HG02588 (cell line): ENCODE results near the gene HERC4.
"Not testable (repeated sequence)": the region's sequence is repeated elsewhere in the genome, so short reads cannot be mapped to it uniquely, and the experiment has no call there.

Source experiments
- ATAC-seq: cut with Tn5 transposase; IDR thresholded peaks from one replicate; pipeline ENCODE4 v1.9.1; 2021; ENCODE audit warnings: mild to moderate bottlenecking, moderate library complexity; ENCODE audit not compliant: unreplicated experiment

HERC4 gene

DNA sequence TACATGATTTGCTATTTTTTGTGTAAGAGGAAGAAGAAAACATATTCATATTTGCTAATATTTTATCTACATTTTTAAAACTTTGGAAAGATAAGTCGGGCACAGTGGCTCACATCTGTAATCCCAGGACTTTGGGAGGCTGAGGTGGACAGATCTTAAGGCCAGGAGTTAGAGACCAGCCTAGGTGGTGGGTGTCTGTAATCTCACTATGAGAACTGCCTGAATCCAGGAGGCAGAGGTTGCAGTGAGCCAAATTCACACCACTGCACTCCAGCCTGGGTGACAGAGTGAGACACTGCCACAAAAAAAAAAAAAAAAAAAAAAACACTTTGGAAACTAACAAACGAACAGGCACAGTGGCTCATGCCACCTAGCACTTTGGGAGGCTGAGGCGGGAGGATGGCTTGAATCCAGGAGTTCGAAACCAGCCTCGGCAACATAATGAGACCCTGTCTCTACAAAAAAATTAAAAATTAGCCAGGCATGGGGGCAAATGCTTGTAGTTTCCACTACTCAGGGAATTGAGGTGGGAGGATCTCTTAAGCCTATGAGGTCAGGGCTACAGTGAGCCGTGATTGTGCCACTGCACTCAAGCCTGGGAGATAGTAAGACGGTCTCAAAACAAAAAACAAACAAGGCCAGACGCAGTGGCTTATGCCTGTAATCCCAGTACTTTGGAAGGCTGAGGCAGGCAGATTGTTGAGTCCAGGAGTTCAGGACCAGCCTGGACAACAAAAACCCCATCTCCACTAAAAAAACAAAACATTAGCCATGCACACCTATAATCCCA lies 25.6 kb downstream of the HERC4 start:
- no peak for ATAC-seq

DNA sequence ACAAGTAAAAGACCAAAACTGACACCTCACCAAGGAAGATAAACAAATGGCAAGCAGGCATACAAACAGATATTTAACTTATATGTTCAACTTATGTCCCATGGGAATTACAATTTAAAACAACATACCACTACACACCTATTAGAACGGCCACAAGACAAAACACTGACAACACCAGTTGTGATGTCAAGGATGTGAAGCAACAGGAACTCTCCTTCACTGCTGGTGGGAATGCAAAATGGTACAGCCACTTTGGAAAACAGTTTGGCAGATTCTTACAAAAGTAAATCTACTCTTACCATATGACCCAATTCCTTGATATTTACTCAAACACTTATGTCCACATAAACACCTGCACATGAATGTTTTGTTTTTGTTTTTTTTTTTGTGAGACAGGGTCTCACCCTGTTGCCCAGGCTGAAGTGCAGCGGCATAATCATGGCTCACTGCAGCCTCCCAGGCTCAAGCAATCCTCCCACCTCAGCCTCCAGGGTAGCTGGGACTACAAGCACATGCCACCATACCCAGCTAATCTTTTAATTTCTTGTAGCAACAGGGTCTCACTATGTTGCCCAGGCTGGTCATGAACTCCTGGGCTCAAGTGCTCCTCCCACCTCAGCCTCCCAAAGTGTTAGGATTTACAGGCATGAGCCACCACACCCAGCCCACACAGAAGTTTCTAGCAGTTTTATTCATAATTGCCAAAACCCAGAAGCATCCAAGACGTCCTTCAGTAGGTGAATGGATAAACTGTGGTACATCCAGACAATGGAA lies 27.3 kb downstream of the HERC4 start:
- ATAC-seq = no peak

DNA sequence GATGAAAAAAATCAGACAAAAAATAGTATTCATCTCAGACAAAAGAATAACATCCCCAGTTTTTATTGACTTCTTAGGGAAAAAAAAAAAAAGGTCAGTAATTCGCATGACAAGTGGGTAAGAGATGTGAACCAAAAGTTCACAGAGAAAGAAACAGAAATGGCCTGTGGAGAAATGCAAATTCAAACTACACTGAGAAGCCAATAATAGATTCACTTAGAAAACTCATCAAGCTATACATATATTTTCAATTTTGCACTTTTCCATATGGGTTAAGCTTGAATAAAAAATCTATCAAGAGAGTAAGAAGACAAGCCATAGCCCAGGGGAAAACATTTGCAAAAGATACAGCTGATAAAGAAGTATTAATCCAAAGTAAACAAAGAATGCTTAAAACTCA lies 28.0 kb downstream of the HERC4 start:
- ATAC-seq = no peak

DNA sequence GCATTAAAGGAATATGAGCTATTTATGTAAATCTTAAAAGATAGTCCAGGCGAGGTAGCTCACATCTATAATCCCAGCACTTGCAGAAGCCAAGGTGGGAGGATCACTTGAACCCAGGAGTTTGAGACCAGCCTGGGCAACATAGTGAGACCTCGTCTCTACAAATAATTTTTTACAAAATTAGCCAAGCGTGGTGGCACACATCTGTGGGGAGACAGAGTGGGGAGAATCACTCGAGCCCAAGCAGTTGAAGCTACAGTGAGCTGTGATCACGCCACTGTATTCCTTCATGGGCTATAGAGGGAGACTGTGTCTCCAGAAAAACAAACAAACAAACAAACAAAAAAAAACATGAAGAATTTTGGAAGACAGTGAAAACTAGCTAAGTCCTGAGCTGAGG lies 28.4 kb downstream of the HERC4 start:
- ATAC-seq = no peak

DNA sequence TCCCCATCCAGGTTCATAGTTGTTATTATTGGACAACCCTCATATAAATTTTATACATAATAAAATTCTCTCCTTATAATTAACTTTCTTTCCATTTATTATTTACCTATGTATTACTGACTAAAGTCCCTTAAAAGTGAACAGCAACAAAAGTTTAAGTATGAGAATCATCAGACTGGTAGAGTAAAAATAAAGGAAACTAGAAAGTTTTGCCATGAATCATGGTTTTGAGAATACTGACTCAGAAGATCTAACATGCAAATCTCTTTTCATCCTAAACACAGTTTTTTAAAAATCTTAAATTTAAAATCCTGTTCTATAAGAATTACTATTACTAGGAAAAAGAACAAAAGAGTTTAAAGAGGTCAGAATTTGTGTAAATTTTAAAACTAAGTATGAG lies 32.1 kb downstream of the HERC4 start:
- no peak for ATAC-seq

DNA sequence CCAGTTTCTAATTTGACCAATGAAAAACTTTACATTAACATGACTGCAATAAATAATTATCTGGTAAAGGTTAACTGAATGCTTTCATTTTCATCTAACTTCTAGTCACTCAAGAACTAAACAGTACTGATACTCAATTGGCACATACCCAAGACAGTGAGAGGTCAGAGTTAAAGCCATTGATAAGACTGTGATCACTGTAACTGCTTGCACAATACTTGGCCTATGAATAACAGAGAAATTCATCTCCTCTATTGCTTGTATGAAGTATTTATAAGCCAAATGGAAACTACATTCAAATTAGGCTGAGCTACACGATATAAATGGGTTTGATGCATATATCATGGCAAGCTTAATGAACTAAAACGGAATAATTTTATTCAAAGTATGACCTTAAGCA lies 43.0 kb downstream of the HERC4 start:
- ATAC-seq = no peak

DNA sequence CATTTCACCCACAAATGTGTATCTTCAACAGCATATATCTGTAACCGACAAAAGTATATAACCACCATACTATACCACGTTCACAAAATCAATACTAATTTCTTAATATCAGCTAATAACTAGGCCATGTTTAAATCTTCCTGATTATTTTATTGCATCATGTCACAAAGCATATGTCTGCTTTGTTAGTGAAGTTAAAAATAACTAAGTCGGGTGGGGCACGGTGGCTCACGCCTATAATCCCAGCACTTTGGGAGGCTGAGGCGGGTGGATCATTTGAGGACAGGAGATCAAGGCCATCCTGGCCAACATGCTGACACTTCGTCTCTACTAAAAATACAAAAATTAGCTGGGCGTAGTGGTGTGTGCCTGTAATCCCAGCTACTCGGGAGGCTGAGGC lies 47.7 kb downstream of the HERC4 start:
- no peak for ATAC-seq

DNA sequence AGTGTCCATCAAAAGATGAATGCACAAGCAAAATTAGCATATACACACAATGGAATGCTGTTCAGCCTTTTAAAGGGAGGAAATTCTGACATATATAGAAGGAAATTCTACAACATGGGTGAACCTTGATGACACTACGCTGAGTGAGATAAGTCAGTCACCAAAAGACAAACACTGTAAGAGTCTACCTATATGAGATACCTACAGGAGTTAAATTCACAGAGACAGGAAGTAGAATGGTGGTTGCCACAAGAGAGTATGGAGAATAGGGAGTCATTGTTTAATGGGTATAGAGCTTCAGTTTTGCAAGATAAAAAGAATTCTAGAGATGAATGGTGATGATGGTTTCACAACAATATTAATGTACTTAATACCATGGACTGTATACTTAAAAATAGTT lies 51.8 kb downstream of the HERC4 start:
- ATAC-seq = no peak

DNA sequence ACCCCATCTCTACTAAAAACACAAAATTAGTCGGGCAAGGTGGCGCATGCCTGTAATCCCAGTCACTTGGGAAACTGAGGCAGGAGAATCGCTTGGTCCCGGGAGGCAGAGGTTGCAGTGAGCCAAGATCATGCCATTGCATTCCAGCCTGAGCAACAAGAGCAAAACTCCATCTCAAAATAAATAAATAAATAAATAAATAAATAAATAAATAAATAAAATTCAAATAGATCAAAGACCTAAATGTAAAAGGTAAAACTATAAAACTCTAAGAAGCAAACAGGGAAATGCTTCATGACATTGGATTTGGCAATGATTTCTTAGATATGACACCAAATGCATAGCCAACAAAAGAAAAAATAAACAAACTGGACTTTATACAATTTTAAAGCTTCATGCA lies 52.8 kb downstream of the HERC4 start:
- ATAC-seq = not testable (repeated sequence)

DNA sequence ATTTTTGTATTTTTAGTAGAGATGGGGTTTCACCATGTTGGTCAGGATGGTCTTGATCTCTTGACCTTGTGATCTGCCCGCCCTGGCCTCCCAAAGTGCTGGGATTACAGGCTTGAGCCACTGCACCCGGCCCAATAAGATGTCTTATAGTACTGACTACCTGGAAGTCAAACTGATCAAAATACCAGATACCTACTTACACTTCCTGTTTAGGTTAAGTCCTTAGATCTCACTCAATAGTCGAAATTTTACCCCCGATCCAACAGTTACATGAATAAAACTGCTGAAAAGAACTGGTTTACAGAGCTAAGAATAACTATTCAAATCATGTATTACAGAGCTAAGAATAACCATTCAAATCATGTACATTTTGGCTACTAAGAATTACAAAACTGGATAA lies 58.6 kb downstream of the HERC4 start:
- not testable (repeated sequence) for ATAC-seq

DNA sequence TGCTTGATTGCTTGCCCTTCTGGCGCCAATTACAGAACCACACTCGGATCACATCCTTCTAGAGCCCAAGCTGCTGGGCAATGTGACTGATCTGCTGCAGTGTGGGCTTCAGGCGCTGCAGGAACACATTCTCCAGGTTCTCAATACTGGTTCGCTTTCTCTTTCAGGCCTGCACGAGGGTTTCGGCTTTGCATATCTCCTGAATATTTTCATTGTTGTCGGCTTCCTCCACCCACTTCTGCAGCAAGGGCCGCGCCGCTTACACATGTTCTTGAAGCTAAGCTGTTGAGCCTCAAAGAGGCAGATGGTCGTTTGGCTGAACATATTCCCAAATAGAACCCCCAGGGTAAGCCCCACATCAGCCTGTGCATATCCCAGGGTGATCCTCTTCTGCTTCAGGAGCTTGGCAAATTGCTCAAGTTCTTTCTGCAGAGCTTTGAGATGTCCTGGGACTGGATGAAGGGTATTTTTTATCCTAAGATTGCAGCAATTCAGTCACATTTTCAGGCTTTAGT lies 64.6 kb downstream of the HERC4 start:
- no peak for ATAC-seq

DNA sequence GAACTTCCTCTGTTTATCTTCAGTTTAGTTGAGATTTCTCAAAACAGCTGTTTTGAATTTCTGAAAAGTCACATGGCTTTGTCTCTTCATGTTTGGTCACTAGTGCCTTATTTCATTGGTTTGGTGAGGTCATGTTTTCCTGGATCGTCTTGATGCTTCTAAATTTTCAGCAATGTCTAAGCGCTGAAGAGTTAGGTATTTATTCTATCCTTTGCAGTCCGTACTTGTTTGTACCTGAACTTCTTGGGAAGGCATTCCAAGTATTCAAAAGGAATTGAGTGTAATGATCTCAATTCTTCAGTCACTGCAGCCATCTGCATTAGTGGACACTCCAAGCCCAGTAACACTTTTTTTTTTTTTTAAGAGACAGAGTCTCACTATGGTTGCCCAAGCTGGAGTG lies 67.7 kb downstream of the HERC4 start:
- ATAC-seq = no peak

DNA sequence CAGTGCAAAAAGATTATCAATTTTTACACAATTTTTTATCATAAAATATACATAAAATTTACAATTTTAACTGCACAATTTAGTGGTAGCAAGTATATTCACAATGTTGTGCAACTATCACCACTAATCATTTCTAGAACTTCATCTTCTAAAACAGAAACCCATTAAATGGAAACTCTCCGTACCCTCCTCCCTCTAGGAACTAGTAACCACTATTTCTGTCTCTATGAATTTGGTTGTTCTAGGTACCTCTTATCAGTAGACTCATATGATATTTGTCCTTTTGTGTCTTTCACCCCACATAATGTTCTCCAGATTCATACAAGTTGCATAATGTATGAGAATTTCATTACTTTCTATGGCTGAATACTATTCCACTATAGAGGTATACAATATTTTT lies 73.5 kb downstream of the HERC4 start:
- no peak for ATAC-seq

DNA sequence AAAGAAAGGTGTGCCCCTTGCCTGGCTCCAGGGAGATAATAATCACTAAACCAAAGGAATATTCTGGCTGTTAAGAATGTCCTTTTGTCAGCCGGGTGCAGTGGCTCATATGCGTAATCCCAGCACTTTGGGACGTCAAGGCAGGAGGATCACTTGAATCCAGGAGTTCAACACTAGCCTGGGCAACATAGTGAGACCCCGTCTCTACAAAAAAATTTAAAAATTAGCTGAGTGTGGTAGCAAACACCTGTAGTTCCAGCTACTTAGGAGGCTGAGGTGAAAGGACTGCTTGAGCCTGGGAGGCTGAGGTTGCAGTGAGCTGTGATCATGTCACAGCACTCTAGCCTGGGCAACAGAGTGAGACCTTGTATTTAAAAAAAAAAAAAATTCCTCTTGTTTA lies 74.1 kb downstream of the HERC4 start:
- no peak for ATAC-seq

DNA sequence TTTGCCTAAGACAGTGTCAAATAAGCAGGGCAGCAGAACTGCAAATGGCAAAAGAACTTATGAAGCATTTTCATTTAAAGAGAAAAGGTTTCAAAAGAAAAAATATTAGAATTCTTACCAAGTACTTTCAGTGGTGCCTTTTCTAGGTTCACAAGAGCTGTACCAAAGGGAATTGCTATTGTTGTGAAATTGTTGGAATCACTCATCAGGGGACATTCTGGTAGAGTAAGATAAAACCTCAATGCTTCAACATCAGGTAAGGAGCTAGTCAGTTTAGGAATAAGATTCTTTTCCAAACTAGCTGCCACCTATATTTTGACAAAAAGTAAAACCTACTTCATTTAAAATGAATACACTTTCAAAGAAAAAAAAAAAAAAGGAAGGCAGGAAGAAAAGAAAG lies 85.0 kb downstream of the HERC4 start:
- no peak for ATAC-seq

DNA sequence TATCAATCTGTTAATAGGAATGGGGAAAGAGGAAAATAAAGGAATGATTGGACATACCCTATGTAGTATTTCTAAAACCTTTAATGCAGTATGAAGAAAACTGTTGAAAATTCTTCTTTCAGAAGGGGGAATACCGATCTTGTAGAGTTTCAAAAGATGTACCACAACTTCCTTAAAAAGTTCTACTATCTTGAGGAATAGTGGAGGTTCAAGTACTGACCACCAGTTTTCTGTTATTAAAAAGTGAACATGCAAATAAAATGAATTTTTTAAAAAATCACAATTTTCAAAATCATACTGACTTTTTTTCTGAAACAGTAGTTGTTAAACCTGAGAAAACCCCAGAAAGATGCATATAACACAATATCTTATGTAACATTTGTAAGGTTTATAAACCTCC lies 86.5 kb downstream of the HERC4 start:
- no peak for ATAC-seq

DNA sequence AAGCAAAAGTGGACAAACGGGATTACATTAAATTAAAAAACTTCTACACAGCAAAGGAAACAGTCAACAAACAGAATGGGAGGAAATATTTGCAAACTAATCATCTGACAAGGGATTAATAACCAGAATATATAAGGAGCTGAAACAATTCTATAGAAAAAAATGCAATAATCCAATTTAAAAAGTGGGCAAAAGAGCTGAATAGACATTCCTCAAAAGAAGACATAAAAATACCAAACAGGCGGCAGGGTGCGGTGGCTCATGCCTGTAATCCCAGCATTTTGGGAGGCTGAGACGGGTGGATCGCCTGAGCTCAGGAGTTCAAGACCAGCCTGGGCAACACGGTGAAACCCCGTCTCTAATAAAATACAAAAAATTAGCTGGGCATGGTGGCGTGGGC lies 92.5 kb downstream of the HERC4 start:
- ATAC-seq = not testable (repeated sequence)

DNA sequence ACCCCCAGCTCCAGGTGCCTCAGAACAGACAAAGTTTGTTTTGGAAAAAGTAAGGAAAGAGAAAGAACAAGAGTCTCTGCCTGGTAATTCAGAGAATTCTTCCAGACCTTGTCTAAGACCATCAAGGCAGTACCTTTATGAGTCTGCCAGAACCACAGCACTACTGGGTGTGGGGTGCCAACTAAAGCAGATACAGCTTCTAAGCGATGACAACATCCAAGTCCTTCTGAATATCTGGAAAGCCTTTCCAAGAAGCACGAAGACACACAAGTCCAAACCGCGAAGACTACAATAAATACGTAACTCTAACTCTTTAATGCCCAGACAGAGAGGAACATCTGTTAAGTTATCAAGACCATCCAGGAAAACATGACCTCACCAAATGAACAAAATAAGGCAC lies 96.3 kb downstream of the HERC4 start:
- ATAC-seq = no peak

DNA sequence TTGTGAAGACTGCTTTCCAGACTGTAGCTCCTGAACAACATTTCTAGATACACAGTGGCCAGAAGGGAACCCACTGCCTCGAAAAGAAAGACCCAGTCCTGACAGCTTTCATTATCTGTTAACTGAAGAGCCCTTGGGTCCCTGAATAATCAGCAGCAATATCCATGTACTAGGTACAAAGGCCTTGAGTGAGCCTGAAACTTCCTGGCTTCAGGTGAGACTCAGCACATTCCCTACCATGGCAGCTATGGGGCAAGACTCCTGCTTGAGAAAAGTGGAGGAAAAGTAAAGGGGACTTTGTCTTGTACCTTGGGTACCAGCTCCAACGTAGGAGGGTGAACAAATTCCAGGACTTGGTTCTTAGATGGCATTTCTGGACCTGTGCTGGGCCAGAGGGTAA lies 97.8 kb downstream of the HERC4 start:
- ATAC-seq = no peak

DNA sequence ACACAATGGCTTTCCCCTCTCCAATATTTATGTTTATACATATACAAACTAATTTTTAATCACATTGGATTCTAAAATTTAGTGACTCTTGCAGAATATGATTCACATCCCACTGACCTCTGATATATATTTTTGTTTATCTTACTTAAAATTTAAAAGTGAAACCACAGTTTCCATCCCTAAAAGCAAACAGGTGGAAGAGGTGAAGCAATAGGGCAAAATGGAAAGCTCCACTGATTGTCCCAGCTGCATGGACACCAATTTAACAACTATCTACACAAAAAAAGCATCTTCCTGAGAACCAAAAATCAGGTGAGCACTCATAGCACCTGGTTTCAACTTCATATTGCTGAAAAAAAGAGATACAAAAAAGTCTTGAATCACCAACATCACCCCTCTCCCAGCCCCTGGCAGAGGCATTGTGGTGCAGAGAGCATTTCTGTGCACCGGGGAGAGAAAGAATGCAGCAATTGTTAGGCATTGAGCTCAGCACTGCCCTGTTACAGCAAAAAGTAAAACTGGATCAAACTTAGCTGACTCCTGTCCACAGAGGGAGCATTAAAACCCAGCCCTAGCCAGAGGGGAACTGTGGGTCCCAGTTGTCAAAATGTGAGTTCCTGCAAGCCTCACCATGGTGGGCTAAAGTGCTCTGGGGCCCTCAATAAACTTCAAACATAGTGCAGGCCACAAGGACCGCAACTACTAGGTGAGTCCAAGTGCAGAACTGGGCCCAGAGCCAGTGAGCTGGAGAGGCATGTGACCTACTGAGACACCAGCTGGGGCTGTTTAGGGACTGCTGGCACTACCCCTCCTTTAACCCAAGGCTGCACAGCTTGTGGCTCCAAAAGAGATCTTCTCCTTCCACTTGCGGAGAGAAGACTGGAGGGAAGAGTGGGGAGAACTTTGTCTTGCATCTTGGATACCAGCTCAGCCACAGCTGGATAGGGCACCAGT lies 98.5 kb downstream of the HERC4 start:
- ATAC-seq = no peak

DNA sequence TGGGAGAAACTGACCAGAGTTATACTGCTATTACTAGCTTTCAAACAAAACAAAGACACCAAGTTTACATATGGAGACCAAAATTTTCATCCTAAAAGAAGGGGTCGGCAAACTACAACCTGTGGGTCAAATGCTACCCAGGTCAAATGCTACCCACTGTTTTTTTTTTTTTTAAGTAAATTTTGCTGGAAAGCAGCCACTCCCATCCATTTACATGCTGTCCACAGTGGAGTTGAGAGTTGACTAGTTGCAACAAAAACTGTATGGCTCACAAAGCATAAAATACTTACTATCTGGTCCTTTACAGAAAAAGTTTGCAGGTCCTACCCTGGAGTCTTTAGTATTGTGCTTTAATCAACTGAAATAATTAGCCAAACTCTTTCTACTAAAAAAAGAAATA lies 99.2 kb downstream of the HERC4 start:
- ATAC-seq = no peak
